HEK293 (cell line): ENCODE results near the gene GASK1B.

ENCODE experiments used
- CTCF ChIP-seq: fragments of 450-650 bp; formaldehyde crosslinking; IDR thresholded peaks from 2 replicates; pipeline ENCODE4 v1.5.1; 2016; ENCODE audit warnings: missing biosample characterization, missing genetic modification characterization
- SETDB1 ChIP-seq: IDR thresholded peaks from one replicate; pipeline ENCODE4 v1.6.1; 2017; ENCODE audit warnings: mild to moderate bottlenecking, low read length, moderate library complexity, mixed read lengths; ENCODE audit not compliant: insufficient read length
- YY1 ChIP-seq: fragments of 450-650 bp; formaldehyde crosslinking; IDR thresholded peaks from 2 replicates; pipeline ENCODE4 v1.5.1; 2018; ENCODE audit warnings: missing biosample characterization, missing genetic modification characterization
- ZFP41 ChIP-seq: fragments of 450-650 bp; formaldehyde crosslinking; IDR thresholded peaks from 2 replicates; pipeline ENCODE4 v1.5.1; 2016; ENCODE audit warnings: missing biosample characterization, missing genetic modification characterization, borderline replicate concordance
- ZIC2 ChIP-seq: fragments of 450-650 bp; formaldehyde crosslinking; IDR thresholded peaks from 2 replicates; pipeline ENCODE4 v1.5.1; 2016; ENCODE audit warnings: missing biosample characterization, missing genetic modification characterization
- ZNF10 ChIP-seq: fragments of 450-650 bp; formaldehyde crosslinking; IDR thresholded peaks from 2 replicates; pipeline ENCODE4 v1.5.1; 2017; ENCODE audit warnings: missing biosample characterization, missing genetic modification characterization
- ZNF214 ChIP-seq: fragments of 450-650 bp; formaldehyde crosslinking; IDR thresholded peaks from 2 replicates; pipeline ENCODE4 v1.5.1; 2017; ENCODE audit warnings: missing biosample characterization, mild to moderate bottlenecking, missing genetic modification characterization, borderline replicate concordance
- ZNF23 ChIP-seq: fragments of 450-650 bp; formaldehyde crosslinking; IDR thresholded peaks from 2 replicates; pipeline ENCODE4 v1.5.1; 2016; ENCODE audit warnings: missing biosample characterization, missing genetic modification characterization, borderline replicate concordance
- ZNF311 ChIP-seq: fragments of 450-650 bp; formaldehyde crosslinking; IDR thresholded peaks from 2 replicates; pipeline ENCODE4 v1.5.1; 2017; ENCODE audit warnings: missing biosample characterization, missing genetic modification characterization, borderline replicate concordance
- TF ChIP-seq, protein P1 (sequence below): fragments of 450-650 bp; formaldehyde crosslinking; IDR thresholded peaks from 2 replicates; pipeline ENCODE4 v1.5.1; 2016; ENCODE audit warnings: missing biosample characterization, missing genetic modification characterization
- TF ChIP-seq, protein P2 (sequence below): fragments of 450-650 bp; formaldehyde crosslinking; IDR thresholded peaks from 2 replicates; pipeline ENCODE4 v1.5.1; 2016; ENCODE audit warnings: missing biosample characterization, missing genetic modification characterization, low read depth

- TF ChIP-seq YY1 = no peak
- TF ChIP-seq ZNF311 = no peak
- no peak for TF ChIP-seq SETDB1
- TF ChIP-seq CTCF (tag by site-specific recombination) = no peak
- TF ChIP-seq, protein P1, sequence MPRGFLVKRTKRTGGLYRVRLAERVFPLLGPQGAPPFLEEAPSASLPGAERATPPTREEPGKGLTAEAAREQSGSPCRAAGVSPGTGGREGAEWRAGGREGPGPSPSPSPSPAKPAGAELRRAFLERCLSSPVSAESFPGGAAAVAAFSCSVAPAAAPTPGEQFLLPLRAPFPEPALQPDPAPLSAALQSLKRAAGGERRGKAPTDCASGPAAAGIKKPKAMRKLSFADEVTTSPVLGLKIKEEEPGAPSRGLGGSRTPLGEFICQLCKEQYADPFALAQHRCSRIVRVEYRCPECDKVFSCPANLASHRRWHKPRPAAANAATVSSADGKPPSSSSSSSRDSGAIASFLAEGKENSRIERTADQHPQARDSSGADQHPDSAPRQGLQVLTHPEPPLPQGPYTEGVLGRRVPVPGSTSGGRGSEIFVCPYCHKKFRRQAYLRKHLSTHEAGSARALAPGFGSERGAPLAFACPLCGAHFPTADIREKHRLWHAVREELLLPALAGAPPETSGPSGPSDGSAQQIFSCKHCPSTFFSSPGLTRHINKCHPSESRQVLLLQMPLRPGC (tag by site-specific recombination) = no peak
- TF ChIP-seq ZNF23 (tag by site-specific recombination) = no peak
- no peak for TF ChIP-seq ZFP41 (tag by site-specific recombination)
- TF ChIP-seq ZIC2 = no peak
- TF ChIP-seq, protein P2, sequence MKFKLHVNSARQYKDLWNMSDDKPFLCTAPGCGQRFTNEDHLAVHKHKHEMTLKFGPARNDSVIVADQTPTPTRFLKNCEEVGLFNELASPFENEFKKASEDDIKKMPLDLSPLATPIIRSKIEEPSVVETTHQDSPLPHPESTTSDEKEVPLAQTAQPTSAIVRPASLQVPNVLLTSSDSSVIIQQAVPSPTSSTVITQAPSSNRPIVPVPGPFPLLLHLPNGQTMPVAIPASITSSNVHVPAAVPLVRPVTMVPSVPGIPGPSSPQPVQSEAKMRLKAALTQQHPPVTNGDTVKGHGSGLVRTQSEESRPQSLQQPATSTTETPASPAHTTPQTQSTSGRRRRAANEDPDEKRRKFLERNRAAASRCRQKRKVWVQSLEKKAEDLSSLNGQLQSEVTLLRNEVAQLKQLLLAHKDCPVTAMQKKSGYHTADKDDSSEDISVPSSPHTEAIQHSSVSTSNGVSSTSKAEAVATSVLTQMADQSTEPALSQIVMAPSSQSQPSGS (tag by site-specific recombination) = no peak
- TF ChIP-seq ZNF10 (tag by site-specific recombination) = no peak
- no peak for TF ChIP-seq ZNF214 (tag by site-specific recombination)
Observed at GRCh38 chr4:158181906-158182305, 9.1 kb upstream of the GASK1B start.
